NB4 (cell line): Measurements from ENCODE around the gene TTC9C.

Experiments used
- CTCF ChIP-seq: IDR thresholded peaks from one replicate; pipeline ENCODE4 v1.5.1; 2012; ENCODE audit warnings: low read depth, low read length
- POLR2A ChIP-seq: IDR thresholded peaks from 2 replicates; pipeline ENCODE4 v1.6.1; 2011; ENCODE audit warnings: mild to moderate bottlenecking; ENCODE audit not compliant: insufficient read length; ENCODE audit errors: extremely low read depth

- TF ChIP-seq POLR2A (no peak), CTCF (no peak)
These were observed 15.9 kb upstream of the TTC9C start for GRCh38 chr11:62712276-62712812.
